B cell (primary cell): ENCODE results near the gene ACIN1. TPM values are rescaled to one million over a fixed set of nuclear protein-coding genes. Genes with fewer than 3 reads are reported as not detected.

Experiments
- ATAC-seq: fragments of 200-7000 bp; cut with Tn5 transposase; one replicate; pipeline ENCODE4 v1.10.0; 2021; ENCODE audit warnings: low read depth, mild to moderate bottlenecking, moderate number of reproducible peaks, moderate library complexity
- CTCF ChIA-PET: fragments of 350-600 bp; sonication (Branson Sonifier 250); formaldehyde crosslinking; loops from one replicate; lab custom pipeline; 2021; ENCODE audit warnings: antibody characterized with exemption, inconsistent platforms; lab: Charles Lee
- POLR2A ChIA-PET: fragments of 350-600 bp; sonication (Branson Sonifier 250); formaldehyde crosslinking; loops from one replicate; lab custom pipeline; 2021; ENCODE audit warnings: antibody characterized with exemption; lab: Charles Lee
- DNase-seq: peaks from one replicate; pipeline ENCODE4 v3.0.0; 2013
- H2AFZ ChIP-seq: 2 replicates; pipeline ENCODE4 v1.6.1; 2012; ENCODE audit warnings: mild to moderate bottlenecking, low read depth, low read length; ENCODE audit not compliant: insufficient read depth, poor library complexity, severe bottlenecking
- H3K27ac ChIP-seq, 2 donors: 1 replicate in 1 of 2; 2 replicates in 1 of 2; pipeline ENCODE4 v1.5.1; 2012 to 2013; ENCODE audit warnings: low read length in 2 of 2, mild to moderate bottlenecking in 2 of 2, moderate library complexity in 1 of 2
- H3K27me3 ChIP-seq, 4 experiments: fragments of 200-600 bp in 1 of 4; sonication (generic) in 1 of 4; replicated peaks in 1 of 4; 1 replicate in 2 of 4; 2 replicates in 2 of 4; pipeline versions ENCODE4 v1.6.1 to v1.7.0; 2013 to 2016; ENCODE audit warnings: low read length in 3 of 4, mild to moderate bottlenecking in 2 of 4, mixed read lengths in 1 of 4, moderate library complexity in 1 of 4; ENCODE audit not compliant: insufficient read depth in 4 of 4, control insufficient read depth in 3 of 4; ENCODE audit errors: control extremely low read depth in 1 of 4
- H3K36me3 ChIP-seq, 2 experiments: replicated peaks in 1 of 2; 1 replicate in 1 of 2; 2 replicates in 1 of 2; pipeline versions ENCODE4 v1.6.1 to v1.7.1; 2013; ENCODE audit warnings: low read length in 1 of 2; ENCODE audit not compliant: insufficient read depth in 2 of 2, control insufficient read depth in 1 of 2; ENCODE audit errors: control extremely low read depth in 1 of 2, extremely low read depth in 1 of 2
- H3K4me1 ChIP-seq, 2 donors: fragments of 200-600 bp in 1 of 2; sonication (generic) in 1 of 2; 1 replicate in 1 of 2; 2 replicates in 1 of 2; pipeline versions ENCODE4 v1.5.1 to v1.6.1; 2013 to 2017; ENCODE audit warnings: low read length in 2 of 2; ENCODE audit not compliant: control insufficient read depth in 2 of 2, insufficient read depth in 2 of 2
- H3K4me2 ChIP-seq: replicated peaks from 2 replicates; pipeline ENCODE3; 2012; ENCODE audit warnings: mild to moderate bottlenecking, low read depth, low read length; ENCODE audit not compliant: poor library complexity, severe bottlenecking
- H3K4me3 ChIP-seq, 5 experiments: fragments of 200-600 bp in 1 of 5; sonication (generic) in 1 of 5; 1 replicate in 3 of 5; 2 replicates in 2 of 5; pipeline versions ENCODE4 v1.5.1 to v1.7.0; 2011 to 2016; ENCODE audit warnings: low read length in 4 of 5, mild to moderate bottlenecking in 4 of 5, low read depth in 2 of 5, control low read depth in 1 of 5, moderate library complexity in 1 of 5; ENCODE audit not compliant: insufficient read depth in 1 of 5; ENCODE audit errors: control extremely low read depth in 1 of 5, extremely low read depth in 1 of 5
- H3K79me2 ChIP-seq: fragments of 200-600 bp; sonication (generic); one replicate; pipeline ENCODE4 v1.6.0; 2016; ENCODE audit warnings: low read length; ENCODE audit not compliant: control insufficient read depth, insufficient read depth
- H3K9ac ChIP-seq: fragments of 200-600 bp; sonication (generic); 2 replicates; pipeline ENCODE4 v1.6.1; 2017; ENCODE audit warnings: mild to moderate bottlenecking, low read length, moderate library complexity
- H3K9me3 ChIP-seq, 3 donors: one replicate each; pipeline versions ENCODE4 v1.6.1 to v1.7.1; 2013; ENCODE audit warnings: low read length in 2 of 3; ENCODE audit not compliant: control insufficient read depth in 2 of 3, insufficient read depth in 1 of 3; ENCODE audit errors: control extremely low read depth in 1 of 3
- H4K20me1 ChIP-seq: 2 replicates; pipeline ENCODE4 v1.6.0; 2012; ENCODE audit warnings: mild to moderate bottlenecking, low read length; ENCODE audit not compliant: insufficient read depth, control insufficient read depth, poor library complexity, severe bottlenecking
- H3K27ac Mint-ChIP-seq: one replicate; pipeline ENCODE4 v1.8.0; 2021; ENCODE audit warnings: mixed read lengths
- H3K27me3 Mint-ChIP-seq: one replicate; pipeline ENCODE4 v1.8.0; 2021; ENCODE audit warnings: mixed read lengths
- H3K4me1 Mint-ChIP-seq: one replicate; pipeline ENCODE4 v1.8.0; 2021; ENCODE audit warnings: mixed read lengths
- H3K4me3 Mint-ChIP-seq: one replicate; pipeline ENCODE4 v1.8.0; 2021; ENCODE audit warnings: mixed read lengths
- H3K9me3 Mint-ChIP-seq: one replicate; pipeline ENCODE4 v1.8.0; 2022; ENCODE audit warnings: mixed read lengths; ENCODE audit not compliant: insufficient read depth
- CTCF ChIP-seq: fragments of 200-600 bp; IDR thresholded peaks from one replicate; pipeline ENCODE4 v1.8.0; 2022; ENCODE audit warnings: antibody characterized with exemption, mild to moderate bottlenecking
- EZH2 ChIP-seq: IDR thresholded peaks from 2 replicates; pipeline ENCODE4 v1.6.1; 2012; ENCODE audit warnings: borderline replicate concordance, low read depth, mild to moderate bottlenecking, moderate library complexity, low read length; ENCODE audit not compliant: insufficient read depth, poor library complexity, severe bottlenecking
- WGBS: methylation state at CpG from one replicate; pipeline ENCODE4 v1.1.5; 2013; ENCODE audit warnings: missing lambda C conversion rate; ENCODE audit not compliant: insufficient coverage; 5-methylcytosine and 5-hydroxymethylcytosine counted together
- intact Hi-C: fragments of 100-400 bp; cut with micrococcal nuclease; formaldehyde crosslinking; loops from one replicate; pipeline ENCODE4 v1.10.0; 2022
- polyA plus RNA-seq: library from polyadenylated mRNA; depleted of rRNA; stranded (reverse); fragments of >200 nt; gene quantifications from 2 replicates; pipeline ENCODE4 v1.2.3, GENCODE V29; 2012
- total RNA-seq, 2 donors: library from RNA; stranded (reverse); fragments of 120-200 nt in 1 of 2; gene quantifications; 1 replicate in 1 of 2; 2 replicates in 1 of 2; pipeline versions ENCODE4 v1.2.3 to v1.2.4, GENCODE V29; 2013 to 2022

Gene ACIN1
- total and polyA plus RNA-seq, 2 donors (not counting 1 experiment from before 2014, with no cell fraction given), result 178 to 359 TPM

GRCh38 chr14:23121361-23121771 lies 26.4 kb upstream of the ACIN1 start:
- peak overlapping the region; percentile 89 for H3K27ac Mint-ChIP-seq
- Histone ChIP-seq H3K9me3 (peaks cover 0 to 3% (median 0%) of the 10 kb centered on the region in 3 donors), H3K36me3 (no peaks in the 10 kb centered on the region), H3K79me2 (no peaks in the 10 kb centered on the region), H2AFZ (peak overlapping the region; percentile 79), H3K4me3 (peak overlapping the region in 3 of 5 experiments; percentile 27 to 36 (median 31)), H3K4me1 (peaks cover 32 to 35% of the 10 kb centered on the region in 2 donors), H4K20me1 (no peaks in the 10 kb centered on the region), H3K27ac (peak overlapping the region; percentile 54 to 88), H3K27me3 (no peaks in the 10 kb centered on the region), H3K9ac (peak overlapping the region; percentile 45), H3K4me2 (peak overlapping the region; percentile 77)
- H3K4me3 Mint-ChIP-seq, result peak overlapping the region; percentile 79
- ATAC-seq, result peak; percentile 24
- WGBS, result 23% methylated on average over 6 of the region's 6 CpGs
- peaks cover 34% of the 10 kb centered on the region for H3K4me1 Mint-ChIP-seq
- no peaks in the 10 kb centered on the region for H3K9me3 Mint-ChIP-seq
- H3K27me3 Mint-ChIP-seq, result peaks cover under 1% of the 10 kb centered on the region
- ChIA-PET POLR2A (interaction anchor here (0.9 to 1.2 kb wide), 2 partner anchors 26 to 200 kb away, joined by 3 to 4 read pairs; partner anchors contain the start of genes ACIN1, C14orf119 and PABPN1), CTCF (interaction anchor here (0.6 to 9.6 kb wide), 31 partner anchors 9 to 895 kb away, joined by 3 to 249 read pairs (median 5); partner anchors contain the start of genes ACIN1, C14orf119, PABPN1 and PPP1R3E)
- TF ChIP-seq EZH2 (no peak), CTCF (no peak)
- intact Hi-C loops, result loop anchor here (1.0 to 2.0 kb wide), 3 partner anchors 66 to 207 kb away; partner anchors contain the start of gene HOMEZ
- peak; percentile 47 for DNase-seq
